HG02973 (cell line): ENCODE measurements around the gene DENND1A.

ENCODE experiments used
- ATAC-seq: cut with Tn5 transposase; IDR thresholded peaks from one replicate; pipeline ENCODE4 v1.9.1; 2021; ENCODE audit warnings: moderate library complexity; ENCODE audit not compliant: unreplicated experiment

The DENND1A gene

DNA sequence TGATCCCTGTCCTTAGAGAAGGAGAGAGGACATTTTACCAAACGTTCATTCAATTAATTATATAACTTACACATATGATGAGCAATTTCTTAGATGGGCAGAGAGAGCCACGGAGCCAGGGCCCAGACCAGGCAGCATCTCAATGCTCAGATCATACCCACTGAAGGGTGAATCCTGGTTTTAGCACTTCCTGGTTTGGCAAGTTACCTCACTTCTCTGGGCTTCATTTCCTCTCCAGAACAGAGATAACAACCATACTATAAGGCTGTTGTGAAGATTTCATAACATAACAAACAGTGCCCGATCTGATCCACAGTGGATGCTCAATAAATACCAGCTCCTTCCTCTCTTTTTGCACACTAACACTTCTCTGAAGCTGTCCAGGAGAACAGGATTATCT is 271.1 kb downstream of the DENND1A start:
- no peak for ATAC-seq

DNA sequence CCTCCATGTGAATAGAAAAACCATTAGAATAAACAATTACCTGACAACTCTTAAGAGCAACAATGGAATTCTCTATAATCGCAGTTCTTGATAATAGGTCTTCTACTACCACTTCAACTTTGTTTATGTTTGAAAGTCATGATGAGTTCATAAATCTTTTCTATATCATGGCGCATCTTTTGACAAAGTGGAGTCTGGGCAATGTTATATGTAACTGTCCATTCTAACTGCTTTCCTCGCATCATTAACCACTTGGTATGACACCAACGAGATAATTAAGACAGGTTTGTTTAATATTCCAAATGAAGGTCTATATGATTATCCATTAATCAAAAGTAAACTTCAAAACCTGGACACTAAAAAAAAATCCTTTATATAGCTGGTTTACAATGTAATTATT is 272.0 kb downstream of the DENND1A start:
- no peak for ATAC-seq

DNA sequence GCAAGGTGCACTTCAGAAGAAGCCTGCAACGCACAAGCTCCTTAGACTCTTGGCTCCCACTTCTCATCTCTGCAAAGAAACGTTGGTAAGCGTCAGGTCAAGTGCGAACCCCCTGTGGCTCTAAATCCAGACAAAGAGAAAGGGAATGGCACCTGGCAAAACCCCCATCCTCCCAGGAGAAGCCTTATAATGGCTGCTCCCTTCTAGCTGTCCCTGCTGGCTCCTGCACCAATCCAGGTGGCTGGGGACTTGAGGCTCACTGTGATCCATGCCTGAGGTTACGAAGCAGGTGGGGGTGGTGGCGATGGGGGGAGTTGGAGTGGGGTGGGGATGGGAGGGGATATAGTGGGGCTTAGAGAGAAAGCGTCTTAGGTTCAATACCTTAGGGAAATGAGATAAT is 272.8 kb downstream of the DENND1A start:
- no peak for ATAC-seq

DNA sequence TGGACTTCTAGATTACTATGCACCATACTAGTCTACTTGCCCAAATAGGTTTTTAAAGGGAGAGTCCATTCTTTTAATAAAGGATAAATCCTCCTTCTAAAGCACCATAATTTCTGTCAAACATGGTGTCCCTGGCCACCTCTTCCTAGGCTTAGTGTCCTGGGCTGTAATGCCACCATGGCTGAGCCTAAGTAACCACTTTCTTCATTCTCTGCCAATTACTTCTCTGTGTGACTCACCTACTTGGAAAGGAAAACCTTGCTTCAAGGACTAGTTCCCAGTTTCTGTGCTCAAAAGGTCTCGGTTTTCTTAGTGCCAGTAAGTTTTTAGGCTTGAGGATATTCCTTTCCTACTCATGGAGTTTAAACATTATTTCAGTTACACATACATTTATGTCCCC is 273.4 kb downstream of the DENND1A start:
- no peak for ATAC-seq

DNA sequence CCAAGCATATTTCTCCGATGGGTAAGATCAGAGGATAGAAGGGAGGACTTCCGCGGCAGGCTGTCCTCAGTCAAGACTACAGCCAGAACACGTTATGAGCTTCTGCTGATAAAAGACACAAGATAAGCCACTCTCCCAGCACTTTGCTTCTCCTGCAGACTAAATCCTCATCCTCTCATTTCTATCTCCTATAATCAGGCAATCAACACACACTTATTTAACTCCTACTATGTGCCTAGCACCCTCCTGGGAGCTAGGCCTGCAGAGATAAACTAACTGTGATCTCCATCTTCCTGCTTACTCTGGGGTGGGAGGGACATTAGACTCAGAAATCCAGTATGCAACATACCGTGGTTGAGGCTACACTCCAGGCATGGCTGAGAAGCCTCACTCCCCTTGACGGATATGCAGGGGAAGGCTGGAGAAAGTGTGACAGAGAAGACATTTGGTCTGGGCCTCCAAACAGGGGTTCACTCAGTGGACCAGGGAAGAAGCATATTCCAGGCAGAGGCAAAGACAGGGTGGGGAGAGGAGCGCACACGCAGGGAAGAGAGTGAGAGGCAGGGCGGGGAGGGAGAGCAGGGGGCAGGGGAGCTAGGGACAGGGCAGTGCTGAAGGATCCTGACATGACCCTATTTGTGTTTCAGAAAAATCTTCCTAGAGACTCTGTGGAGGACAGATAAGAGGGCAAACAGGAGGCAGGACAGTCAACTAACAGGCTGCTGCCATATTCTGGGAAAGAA is 274.1 kb downstream of the DENND1A start:
- no peak for ATAC-seq

DNA sequence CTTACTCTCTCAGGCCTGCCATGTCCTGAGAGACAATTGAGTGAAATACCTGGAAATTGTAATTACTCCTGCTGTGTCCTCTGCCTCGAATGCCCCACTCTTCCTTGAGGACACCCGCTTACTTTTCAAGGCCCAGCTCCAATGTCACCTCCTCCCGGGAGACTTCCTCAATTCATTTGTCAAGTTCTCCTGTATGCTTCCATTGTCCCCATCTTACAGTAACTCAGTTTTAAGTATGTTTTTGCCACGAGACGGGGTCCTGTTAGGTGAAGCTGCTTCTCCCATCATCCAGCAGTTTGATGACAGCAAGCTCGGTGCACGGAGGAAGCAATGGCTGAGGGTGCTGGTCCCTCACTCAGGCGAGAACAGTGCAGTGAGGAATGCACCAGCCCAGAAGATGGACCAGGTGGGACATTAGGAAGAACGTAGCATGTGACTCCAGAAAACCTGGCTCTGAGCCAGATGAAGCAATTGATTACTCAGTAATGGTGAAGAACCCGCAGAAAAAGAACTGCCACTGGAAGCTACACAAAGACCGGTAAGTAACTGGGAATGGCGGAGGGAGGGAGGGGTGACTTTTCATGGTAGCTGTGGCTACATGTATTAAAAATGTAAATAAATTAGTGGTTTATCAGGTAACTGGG is 274.8 kb downstream of the DENND1A start:
- ATAC-seq: no peak

DNA sequence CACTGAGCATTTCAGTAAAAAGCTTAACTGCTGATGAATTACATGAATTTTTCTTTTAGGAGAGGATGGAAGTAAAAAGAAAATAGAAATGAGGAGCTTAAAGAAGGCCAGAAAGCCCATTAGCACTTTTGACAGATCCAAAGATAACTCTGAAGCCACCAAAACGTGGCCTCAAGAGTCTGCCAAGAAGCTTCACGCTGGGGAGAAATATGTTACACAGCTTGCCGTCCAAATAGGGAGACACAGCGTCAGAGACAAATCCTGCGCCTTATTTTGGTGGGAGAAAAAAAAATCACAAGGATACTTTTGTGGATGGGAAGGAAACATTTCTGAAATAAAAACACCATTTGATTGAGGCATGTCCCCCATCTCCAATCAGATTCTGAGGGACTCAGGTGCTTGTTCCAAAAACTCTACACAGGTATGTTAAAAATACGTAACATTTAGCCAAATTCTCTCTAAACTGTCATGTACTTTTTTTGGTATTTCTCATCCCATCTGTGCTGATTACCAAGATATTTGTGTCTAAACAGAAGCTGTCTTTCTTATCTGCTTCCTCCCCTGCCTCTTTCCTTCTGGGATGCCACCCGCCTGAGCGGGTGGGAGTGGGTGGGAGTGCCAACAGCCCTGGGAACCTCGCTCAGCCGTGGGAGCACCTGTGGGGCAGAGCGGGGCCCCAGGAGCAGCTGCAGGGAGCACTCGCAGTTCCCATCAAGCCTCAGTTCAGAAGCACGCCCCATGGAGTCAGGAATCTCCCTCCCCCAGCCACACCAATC is 275.5 kb downstream of the DENND1A start:
- ATAC-seq: no peak

DNA sequence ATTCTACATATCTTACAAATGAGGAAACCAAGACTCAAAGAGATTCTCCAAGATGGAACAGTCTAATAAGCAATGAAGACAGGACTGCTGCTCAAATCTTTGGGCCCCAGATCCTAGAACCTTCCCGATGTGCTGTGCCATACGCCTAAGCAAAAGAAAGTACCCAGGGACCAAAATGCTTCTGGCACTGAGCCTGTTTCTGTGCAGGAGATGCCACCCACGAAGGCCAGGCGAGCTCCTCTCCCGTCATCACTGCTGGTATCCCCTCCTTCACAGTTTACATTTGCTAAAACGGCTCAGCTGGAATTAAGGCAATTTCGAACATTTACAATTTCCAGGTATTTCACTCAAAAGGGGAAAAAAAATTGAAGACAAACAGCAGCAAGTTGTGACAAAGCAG is 277.5 kb downstream of the DENND1A start:
- no peak for ATAC-seq

DNA sequence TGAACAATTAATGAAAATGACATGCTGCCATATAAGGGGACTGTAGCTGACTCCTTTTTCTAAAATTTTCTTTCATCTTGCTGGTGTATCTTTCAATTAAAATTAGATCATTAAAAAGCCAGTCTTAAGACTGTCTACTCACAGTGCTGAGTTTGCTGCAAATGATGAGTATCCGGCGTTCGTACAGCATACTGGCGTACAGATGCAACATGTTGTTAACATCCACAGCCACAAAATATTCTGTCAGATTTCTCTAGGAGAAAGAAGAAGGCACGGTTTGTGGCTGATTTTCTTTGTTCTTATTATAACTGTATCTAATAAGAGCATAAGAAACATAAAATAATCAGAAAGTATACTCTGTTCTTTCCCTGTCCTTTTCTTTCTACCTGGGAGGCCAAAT is 278.1 kb downstream of the DENND1A start:
- ATAC-seq: no peak

DNA sequence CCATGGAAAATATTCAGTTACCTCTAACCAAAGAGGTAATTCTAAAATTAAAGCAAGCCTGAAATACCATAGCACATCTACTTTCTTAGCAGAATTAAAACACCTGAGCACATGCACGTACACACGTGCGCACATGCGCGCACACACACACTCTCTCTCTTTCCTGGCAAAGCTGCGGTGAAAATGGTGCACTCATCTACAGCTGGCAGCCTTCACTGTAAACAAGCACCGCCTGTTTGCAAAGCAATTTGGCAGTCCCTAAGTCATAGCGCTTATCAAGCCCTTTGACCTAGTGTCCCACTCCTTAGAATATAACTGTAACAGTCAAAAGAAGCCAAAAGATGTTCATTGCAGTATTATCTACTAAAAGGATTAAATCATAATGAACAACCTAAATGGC is 278.7 kb downstream of the DENND1A start:
- ATAC-seq: no peak

DNA sequence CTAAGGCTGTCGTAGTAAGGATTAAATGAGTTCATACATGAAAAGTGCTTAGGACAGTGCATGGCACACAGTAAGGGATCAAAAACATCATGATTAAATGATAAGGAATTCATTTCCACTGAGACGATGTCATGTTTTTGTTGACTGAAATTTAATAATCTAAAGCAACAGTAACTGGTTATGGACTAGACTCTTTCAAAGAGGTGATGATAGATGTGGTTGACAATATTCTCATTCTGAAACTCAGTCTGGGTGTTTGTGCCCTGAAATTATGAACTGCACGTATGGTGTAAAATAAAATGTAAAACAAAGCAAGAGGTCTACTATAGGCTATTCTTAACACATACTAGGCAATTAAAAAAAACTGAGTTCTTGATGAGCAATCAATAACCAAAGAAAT is 280.0 kb downstream of the DENND1A start:
- no peak for ATAC-seq

DNA sequence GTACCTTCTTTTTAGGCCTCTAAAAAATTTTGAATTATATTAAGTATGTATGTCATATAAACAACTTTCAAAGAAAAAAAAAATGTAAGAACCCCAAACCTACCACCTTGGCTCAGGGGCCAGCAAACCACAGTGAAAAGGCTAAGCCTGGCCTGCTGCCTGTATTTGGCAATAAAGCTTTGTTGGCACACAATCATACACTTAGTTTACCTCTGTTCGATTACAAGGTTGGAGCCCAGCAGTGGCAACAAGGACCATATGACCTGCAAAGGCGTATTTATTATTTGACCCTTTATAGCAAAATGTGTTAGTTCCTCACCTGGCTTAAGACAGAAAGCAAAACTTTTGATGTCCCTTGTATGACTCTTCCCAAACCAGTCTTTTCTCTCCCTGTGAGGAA is 282.8 kb downstream of the DENND1A start:
- ATAC-seq: no peak

DNA sequence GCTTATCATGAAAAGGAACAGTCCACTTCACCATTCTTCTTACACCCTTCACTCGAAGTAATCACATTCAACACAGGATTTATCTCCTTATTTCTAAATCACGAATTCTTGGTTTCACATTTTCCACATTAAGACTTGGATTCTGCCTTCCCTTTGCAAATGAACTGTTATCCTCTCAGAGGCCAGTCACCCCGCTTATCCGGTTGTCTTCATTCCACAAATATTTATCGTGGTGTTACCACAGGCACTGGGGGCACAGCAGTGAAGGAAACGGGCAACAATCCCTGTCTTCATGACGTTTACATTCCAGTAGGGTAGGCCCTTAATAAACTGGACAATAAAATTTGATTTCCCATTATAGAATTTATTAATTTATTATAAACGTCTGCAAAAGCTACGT is 284.2 kb downstream of the DENND1A start:
- no peak for ATAC-seq

DNA sequence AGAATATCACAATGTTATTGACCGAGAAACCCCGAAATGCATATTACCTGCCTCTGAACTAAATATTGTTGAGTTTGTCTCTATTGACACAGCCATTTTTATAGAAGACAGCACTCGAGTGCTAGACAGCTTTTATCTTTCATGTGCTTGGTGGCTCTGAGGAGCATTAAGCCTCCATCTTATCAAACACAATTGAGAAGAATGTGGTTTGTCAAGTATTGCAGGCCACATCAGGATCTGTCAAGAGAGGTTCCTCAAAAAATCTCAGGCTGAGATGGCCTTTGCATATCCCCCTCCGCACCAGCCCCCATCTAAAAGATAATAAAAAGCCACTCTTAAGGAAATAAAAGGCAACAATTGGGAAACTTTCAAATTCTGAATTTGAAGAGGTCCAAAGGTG is 284.8 kb downstream of the DENND1A start:
- no peak for ATAC-seq

DNA sequence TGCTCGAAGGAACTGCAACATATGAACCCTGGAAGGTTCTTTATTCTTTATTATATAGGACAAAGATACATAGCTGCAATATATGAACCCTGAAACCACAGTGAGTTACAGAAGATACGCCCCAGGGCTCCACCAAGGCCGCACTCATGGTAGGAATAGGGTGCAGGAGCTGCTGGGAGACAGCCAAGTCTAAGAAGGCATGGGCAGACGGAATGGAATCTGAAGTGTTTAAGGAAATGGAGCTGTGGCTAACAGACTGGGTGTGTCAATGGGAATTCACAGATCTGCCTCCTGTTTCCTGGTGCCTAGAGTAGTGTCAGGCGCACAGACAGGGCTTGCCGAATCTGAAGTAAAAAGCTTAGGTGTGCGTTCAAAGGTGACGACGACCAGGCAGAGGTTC is 286.4 kb downstream of the DENND1A start:
- no peak for ATAC-seq

DNA sequence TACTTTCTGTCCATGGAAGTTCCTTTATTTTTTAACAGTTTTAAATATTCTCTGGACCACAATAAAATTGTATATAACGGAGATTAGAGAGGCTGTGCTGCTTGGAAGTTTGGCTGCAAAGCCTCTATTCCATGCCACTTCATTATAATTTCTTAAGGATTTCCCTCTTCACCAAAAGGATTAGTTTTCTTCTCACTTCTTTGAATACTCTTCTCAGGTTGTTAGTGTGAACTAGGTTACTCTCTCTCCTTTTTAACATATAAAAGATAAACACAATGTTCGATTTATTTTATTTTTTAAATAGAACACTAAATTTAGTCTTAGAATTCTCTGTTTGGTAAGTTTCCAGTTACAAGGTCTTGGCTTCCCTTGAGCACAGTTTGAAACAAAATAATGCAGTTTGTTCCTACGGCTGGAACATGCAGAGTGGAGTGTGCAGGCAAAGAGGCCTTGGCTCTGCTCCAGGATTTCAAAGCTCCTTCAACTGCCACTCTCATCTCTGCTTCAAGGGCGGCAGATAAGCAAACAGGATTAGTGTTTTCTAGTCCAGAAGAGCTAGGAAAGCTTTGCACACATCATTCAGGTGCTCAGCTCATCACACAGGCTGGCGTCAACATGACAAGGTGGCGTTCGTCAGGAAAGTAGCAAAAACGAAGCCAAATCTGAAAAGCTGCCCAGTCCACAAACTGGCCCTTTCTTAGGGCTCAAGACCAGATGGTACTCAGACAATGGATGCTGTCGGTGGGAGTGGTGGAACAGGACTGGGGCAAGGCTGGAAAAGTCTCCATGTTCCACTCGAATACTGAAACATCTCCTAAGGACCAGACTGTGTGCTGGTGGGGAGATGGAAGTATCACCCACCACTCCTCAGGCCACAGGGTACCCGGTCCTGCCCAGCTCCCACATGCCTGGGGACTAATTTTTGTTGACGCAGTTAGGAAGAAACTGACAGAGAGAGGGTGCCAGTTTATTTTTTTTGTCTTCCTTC is 287.3 kb downstream of the DENND1A start:
- no peak for ATAC-seq

DNA sequence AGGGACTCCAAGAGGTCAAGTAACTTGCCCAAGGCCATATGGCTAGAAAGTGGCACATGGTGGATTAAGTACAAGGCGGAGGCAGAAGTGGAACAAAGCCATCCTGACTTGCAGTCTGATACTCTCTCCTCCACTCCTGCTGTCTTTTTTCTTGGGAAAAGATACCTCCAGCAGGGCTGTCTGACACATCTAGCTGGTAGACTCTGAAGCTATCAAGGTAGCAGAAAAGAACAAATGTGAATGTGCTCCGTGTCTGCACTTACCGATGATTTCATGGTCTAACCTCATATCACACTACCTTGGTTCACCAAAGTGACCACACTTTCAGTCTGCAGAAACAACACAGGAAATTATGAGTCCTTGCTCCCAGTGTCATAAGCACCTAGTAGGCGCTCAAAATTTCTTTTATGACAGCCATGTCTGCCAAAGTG is 289.1 kb downstream of the DENND1A start:
- ATAC-seq: no peak

DNA sequence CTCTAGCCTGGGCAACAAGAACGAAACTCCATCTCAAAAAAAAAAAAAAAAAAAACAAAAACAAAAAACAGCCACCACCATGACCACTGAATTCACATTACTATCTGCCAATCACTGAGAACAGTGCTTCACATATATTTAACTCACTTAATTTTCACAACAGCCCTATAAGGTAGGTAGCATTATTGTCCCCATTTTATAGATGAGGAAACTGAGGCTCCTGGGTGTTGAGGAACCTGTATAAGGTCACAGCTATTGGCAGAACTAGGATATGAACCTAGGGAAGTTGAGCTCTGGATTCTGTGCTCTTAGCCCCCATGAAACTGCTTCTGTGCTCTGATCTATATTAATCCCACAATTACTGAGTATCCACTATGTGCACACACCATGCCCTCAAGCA is 290.2 kb downstream of the DENND1A start:
- ATAC-seq: no peak

DNA sequence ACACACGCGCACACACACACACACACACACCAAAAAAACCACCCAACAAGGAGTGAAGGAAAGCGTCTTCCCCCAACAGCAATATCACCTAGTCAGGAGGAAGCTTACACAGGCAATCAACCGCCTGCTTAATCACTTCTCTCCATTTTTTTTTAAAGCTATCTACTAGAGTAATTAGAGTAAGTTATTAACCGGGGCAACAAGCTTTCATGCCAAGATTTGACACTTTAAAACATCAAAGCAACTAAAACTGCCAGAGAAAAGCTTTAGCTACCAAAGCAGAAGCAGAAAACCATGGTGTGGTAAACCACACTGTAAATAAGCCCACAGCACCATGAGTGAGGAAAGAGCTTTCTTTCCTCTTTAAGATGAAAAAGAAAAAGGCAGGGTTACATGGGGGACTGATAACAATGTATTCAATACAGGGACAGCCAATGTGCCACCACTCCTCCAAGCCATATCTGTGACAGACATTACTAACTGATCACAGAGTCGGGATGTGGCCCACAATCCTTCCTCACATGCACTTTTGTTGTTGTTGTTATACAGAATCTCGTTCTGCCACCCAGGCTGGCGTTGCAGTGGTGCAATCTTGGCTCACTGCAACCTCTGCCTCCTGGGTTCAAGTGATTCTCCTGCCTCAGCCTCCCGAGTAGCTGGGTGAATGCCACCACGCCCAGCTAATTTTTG is 291.8 kb downstream of the DENND1A start:
- ATAC-seq: no peak

DNA sequence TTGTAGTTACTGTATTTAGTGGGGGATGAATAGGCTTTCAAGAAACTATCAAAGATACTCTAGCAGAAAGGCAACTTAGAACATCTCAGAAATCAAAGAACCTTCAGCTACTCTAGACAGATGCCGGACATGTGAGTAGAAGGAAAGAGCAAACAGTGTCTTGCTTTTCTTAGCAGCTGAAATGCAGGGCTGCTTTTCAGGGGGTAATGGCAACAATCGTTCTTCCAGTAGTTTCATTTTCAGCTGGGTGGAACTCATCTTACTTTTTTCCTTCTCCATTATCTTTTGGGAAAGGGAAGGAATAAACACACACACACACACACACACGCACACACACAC is 292.4 kb downstream of the DENND1A start:
- no peak for ATAC-seq
